Thyroid gland (tissue), 4 donors: ENCODE data around the gene CRB3.

Experiments
- POLR2A ChIP-seq, 2 donors: fragments of 450-650 bp; IDR thresholded peaks; one replicate each; pipeline ENCODE4 v1.6.1; 2017; ENCODE audit warnings: antibody characterized with exemption in 2 of 2, mild to moderate bottlenecking in 2 of 2, moderate library complexity in 1 of 2
- TF ChIP-seq, protein P1 (sequence below), 6 experiments: fragments of 200-600 bp in 3 of 6; fragments of 450-650 bp in 3 of 6; sonication (generic) in 3 of 6; IDR thresholded peaks; one replicate each; pipeline ENCODE4 v1.5.1; 2016 to 2019; ENCODE audit warnings: antibody characterized with exemption in 6 of 6, mild to moderate bottlenecking in 2 of 6, inconsistent platforms in 1 of 6, moderate library complexity in 1 of 6

DNA sequence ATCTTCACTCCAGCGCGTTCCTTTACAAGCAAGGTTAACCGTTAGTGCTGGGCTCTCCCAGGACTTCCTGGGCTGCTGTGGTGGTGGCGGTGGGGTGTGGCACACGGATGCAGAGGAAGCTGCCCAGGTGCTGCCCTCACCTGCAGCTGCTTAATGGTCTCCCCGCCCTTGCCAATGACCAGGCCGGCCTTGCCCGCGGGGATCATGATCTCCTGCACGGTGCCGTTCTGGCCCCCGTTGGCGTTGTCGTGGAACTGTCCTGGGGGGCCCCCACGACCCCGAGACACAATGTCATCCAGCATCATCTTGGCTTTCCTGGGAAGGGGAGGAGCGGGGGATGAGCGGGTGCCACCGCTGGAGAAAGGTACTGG lies 45.5 kb upstream of the CRB3 start:
- TF ChIP-seq POLR2A (IDR thresholded peaks at IDR 0.05) = no peak
- TF ChIP-seq, protein P1, sequence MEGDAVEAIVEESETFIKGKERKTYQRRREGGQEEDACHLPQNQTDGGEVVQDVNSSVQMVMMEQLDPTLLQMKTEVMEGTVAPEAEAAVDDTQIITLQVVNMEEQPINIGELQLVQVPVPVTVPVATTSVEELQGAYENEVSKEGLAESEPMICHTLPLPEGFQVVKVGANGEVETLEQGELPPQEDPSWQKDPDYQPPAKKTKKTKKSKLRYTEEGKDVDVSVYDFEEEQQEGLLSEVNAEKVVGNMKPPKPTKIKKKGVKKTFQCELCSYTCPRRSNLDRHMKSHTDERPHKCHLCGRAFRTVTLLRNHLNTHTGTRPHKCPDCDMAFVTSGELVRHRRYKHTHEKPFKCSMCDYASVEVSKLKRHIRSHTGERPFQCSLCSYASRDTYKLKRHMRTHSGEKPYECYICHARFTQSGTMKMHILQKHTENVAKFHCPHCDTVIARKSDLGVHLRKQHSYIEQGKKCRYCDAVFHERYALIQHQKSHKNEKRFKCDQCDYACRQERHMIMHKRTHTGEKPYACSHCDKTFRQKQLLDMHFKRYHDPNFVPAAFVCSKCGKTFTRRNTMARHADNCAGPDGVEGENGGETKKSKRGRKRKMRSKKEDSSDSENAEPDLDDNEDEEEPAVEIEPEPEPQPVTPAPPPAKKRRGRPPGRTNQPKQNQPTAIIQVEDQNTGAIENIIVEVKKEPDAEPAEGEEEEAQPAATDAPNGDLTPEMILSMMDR (IDR thresholded peaks at IDR 0.05) = no peak
